GM21528 (cell line): ENCODE measurements around the gene MALSU1.
"Not testable (repeated sequence)": the region's sequence is repeated elsewhere in the genome, so short reads cannot be mapped to it uniquely, and the experiment has no call there.

ENCODE experiments used
- ATAC-seq: cut with Tn5 transposase; IDR thresholded peaks from one replicate; pipeline ENCODE4 v1.9.1; 2021; ENCODE audit warnings: mild to moderate bottlenecking, moderate library complexity; ENCODE audit not compliant: unreplicated experiment, low FRiP score

MALSU1 gene

DNA sequence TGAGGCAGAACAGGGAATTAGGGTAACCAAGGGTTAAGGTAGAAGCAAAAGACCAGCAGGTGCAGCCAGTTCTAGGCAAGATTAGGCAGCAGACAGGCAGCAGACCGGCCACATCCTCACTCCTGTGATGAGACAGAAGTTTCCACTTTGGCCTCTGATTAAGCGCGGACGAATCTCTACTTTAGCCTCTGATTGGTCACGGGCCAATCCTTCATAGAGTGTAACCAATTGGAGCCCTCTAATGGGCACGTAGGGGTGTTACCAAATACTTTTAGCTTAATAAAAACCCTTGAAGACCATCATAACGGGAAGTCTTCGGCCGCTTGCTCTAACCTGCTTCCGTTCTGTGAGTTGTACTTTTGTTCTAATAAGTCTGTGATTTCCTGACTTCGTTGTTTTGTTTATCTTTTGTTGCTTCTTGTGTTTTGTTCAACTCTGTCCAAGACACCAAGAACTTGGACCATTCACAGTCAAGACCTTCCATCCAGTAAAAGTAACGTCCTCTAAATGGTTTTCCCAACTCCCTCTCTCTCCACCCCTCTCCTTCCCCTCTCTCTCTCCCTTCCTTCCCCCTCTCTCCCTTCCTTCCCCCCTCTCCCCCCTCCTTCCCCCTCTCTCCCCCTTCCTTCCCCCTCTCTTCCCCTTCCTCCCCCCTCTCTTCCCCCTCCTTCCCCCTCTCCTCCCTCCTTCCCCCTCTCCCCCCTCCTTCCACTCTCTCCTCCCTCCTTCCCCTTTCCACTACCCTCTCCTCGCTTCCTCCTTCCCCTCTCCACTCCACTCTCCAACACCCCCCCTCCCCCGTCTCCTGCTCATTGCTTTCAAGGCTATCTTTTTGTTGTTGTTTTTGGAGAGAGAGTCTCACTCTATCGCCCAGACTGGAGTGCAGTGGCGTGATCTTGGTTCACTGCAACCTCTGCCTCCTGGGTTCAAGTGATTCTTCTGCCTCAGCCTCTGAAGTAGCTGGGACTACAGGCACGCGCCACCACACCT, 13.2 kb upstream of the MALSU1 start:
- no peak for ATAC-seq

DNA sequence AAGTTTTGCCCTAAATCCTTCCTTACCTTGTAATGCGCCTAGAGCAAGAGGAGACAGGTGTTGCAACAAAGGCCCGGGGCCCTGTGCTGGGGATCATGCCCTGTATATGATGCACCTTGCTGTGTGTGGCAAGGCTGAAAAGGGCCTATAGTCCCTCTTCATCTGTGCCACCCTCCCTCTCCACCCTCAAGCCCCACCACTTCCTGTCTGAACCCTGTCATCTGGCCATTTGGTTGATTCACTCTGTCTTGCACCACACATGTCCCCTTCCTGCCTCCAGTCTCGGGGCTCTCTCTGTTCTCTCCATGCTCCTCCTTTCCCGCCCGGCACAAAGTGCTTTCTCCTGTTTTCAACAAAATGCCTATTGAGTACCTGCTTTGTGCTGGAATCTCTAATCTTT, 11.5 kb upstream of the MALSU1 start:
- ATAC-seq, result no peak

DNA sequence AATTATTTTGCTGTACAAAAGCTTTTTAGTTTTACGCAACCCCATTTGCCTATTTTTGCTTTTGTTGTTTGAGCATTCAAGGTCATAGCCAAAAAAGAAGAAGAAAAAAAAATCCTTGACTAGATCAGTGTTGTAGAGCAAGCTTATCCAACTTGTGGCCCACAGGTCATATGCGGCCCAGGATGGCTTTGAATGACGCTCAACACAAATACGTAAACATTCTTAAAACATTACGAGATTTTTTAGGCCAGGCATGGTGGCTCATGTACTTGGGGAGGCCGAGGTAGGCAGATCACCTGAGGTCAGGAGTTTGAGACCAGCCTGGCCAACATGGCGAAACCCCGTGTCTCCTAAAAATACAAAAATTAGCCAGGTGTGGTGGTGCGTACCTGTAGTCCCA, 8.1 kb upstream of the MALSU1 start:
- no peak for ATAC-seq

DNA sequence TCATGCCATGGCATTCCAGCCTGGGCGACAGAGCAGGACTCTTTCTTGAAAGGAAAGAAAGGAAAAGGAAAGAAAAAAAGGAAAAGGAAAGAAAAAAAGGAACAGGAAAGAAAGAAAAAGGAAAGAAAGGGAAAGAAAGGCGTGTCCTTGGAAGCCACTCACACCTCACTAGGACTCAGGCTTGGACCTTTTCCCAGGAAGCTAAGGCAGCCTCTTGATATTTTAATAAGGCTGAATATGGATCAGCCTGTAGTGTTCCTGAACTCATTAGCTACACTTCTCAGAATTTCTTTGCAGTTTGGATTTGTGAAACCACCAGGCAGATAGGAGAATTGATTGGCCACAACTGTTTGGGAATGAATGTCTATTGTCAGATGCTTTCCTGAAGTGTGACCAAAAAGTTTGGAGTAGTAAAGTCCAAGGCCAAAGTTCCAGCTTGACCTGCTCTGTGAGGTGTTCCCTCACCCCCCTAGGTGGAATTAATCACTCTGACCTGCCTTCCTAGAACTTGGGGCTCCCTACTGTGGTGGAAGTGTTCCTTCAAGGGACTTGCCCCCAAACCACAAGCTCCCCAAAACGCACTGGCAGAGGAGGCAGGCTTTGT, 7.1 kb upstream of the MALSU1 start:
- ATAC-seq, result no peak

DNA sequence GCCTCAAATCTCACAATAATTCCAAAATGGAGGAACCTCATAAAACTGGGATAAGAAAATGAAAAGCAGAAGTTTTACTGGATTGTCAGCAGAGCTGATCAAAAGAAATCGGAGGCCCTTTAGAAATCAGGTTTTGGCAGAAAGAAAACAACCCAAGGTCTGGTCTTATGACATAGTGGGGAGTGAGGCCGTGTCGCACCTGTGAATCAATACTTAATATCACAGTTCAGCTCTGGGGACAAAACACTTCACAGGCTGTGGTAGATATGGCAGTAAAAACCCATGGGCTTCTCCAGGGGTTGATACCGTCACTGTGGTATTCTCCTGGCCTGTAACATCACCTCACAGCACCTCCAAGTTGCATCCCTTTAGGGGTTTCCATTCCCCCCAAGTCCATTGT, 6.5 kb upstream of the MALSU1 start:
- ATAC-seq, result no peak

DNA sequence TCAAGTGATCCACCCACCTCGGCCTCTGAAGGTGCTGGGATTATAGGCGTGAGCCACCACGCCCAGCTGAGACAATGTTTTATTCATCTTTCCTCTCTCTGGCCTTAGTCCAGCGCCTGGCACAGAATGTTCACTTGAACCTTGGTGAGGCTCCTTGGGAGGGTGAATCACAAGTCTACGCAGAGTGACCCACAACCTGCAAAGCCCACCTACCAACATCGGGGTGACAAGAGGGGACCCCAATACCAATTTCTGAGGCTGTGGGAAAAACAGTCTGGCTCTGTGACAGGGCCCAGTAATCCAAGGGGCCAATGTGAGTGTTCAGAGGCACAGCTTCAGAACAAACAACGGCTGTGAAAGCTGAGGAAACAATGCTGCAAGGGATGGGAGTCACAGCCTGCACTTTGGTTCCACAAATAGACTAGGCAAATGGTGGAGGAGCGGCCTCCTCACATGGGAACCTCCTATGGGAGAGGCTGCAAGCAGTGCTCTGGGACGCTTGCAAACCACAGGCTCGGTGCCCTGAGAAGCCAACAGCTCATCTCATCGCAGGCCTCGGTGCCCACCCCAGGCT, 5.6 kb upstream of the MALSU1 start:
- no peak for ATAC-seq

DNA sequence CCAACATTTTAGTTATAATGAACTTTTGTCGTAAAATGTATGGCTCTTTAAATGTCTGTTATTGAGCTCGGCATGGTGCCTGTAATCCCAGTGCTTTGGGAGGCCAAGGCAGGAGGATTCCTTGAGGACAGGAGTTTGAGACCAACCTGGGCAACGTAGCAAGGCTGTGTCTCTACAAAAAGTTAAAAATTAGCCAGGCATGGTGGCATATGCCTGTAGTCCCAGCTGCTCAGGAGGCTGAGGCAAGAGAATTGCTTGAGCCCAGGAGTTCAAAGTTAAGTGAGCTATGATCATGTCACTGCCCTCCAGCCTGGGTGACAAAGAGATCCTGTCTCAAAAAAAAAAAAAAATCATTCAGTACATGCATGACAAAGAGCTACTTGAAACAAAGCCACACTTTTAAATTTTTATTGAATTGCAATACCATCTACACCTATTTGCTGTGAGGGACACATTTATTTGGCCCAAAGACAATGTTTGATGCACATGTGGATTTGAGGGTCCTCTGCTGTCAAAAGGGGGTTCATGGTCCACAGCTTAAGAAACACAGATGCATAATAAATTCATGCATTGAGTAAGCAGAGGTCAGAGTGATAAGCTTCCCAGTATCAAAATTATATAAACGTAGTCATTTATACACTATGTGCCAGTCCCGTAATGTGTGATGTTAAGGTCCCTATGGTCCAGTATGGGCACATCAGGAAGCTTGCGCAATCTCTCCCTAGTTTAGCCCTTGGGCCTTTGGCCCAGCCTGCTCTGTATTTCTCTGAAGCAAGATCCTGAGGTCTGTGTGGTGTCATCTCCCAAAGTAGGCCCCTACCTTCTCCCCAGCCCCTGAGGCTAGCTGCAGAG, 4.4 kb upstream of the MALSU1 start:
- no peak for ATAC-seq

DNA sequence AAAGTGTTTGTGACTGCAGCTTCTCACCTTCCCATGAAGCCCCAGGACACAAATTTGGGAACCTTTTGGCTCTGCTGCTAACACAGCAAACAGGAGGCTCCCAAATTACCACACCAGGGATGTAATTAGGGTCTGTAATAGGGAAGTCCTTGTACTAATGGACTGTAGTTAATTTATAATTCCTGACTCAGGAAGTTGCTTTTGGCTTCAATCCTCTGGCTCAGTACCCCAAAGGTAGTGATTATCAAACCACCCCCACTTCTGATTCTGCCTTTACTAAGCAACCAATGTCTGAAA, 3.8 kb upstream of the MALSU1 start:
- no peak for ATAC-seq

DNA sequence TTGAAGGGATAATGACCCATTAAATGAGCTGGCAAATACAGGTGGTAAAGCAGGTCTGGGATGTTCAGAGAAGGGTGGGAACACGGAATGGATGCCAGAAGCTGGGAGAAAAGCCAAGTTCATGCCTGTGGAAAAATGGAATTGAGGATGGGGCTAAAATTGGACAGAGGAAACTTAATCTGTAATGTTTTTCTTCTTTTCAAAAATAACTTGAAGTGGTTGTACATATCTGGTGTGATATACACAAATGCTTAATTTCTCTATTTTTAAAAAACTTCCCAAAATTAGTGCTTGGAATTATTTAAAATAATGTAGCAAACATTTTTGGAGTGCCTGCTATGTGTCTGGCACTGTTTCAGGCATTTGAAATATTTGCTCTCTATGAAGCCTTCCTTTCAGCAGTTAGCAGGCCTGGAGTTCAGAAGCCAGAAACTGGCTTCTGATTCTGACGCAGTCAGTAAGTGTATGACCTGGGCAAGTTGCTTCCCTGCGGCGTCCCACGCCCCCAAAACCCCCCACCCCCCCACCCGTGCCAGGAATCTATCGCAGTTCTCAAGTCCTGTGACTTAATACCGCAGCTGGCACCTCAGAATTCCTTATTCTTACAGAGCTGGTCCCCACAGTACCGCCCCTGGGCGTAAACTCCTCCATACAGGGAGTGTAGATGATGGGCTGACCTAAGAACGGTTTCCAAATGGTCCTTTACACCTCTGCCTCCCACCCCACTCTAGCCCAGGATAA, 828 bp upstream of the MALSU1 start:
- ATAC-seq, result no peak

DNA sequence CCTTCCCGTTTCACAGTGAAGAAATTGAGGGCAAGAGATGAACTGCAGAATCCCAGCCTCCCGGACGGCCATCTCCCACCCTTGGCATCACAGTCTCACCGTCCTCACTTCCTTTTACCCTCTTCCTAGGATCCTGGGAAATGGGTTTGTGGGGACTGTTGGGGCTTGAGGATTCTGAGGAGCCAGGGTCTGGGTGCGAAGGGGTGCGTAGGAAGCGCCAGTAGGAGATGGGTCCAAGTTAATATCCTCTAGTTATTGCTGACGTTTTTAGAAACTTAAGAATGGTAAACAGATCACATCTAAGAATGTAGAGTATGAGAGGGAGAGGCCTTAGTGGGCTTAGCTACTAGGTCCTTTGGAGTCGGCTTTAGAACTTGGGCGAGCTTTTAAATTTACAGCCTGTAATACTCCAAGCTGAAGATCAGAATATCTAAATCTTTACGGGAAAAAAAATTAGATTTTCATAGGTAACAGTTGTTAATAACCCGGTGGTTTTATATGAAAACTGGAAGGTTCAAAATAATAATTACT, 696 bp downstream of the MALSU1 start:
- peak; percentile 11 for ATAC-seq

DNA sequence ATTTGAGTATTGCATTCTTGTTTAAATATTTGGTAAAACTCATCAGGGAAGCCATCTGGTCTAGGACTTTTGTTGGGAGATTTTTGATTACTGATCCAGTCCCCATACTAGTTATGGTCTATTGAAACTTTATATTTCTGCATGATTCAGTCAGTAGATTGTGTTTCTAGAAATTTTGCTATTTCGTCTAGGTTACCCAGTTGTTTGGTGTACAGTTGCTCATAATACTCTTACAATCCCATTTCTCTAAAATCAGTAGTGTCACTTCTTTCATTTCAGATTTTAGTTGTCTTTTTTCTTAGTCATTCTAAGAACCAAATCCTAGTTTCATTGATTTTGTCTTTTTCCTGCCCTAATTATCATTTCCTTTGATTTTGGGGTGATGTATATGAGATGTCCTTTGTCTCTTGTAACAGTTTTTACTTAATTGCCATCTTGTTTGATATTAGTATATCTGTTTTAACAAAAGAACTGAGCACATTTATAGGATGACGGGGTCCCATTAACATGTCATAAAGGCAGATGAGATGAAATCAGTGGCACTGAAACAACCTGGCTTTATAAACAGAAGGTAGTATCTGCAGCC, 7.9 kb downstream of the MALSU1 start:
- no peak for ATAC-seq

DNA sequence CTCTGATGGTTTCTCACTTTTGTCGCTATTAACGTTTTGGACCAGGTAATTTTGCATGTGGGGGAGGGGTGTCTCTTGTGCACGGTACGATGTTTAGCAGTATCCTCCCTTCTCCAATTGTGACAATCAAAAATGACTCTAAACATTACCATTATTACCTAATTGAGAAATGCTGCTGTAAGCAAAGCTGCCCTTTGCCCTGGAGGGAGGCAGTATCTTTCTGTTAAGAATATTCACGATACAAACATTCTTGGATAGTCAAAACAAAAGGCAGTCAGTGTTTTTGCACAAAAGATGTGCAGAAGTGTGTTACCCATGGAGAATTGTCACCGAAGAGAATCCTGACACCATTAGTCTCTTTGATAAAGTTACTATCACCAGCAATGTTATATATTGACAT, 9.6 kb downstream of the MALSU1 start:
- ATAC-seq, result no peak

DNA sequence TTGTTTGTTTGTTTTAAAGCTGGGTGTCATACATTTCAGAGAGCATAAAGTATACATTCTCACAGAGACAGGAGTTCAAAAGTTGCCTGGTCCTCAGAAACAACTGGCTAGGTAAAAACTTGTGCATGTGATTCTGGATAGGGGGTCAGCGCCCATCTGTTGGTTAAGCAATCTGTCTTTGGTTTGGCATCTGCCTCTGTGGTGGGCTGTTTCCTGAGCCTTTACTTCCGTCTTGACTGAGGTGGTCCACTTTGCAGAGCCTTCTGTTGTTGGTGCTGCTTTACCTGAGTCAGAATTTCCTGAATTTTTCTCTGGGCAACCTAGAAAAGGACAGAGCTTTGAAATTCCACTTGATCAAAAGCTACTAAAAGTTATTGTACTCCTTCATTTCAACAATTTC, 13.0 kb downstream of the MALSU1 start:
- not testable (repeated sequence) for ATAC-seq

DNA sequence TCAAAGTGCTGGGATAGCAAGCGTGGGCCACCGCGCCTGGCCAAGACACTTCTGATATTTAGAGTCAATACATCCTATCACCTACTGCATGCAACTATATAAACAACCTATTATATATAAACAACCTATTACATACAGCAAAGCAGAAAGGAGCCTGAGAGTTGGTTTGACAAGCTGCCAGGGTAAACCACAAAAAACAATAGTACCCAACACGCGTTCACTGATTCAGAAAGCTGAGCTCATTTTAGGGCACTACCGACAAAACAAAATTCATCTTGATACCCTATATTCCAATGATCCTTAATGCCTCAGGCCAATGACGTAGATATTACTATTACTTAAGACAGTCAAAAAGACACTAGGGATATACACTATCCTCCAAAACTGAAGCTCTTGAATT, 16.2 kb downstream of the MALSU1 start:
- ATAC-seq, result no peak

DNA sequence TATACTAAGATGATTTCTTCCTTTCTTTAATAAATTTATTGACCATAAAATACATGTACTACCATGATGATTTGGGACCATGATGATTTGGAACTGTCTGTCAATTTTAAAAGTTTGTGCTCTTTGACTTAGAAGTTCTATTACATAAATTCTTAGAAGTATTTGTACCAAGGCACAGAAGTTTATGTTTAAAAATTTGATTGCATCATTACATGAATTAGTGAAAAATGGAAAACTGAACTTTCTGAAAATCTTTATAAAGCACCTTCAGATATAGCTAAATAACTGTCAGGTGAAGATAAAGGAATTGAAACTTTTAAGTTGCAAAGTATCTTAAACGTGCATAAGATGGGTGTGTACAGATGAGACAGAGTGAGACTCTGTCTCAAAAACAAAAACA, 32.0 kb downstream of the MALSU1 start:
- no peak for ATAC-seq

DNA sequence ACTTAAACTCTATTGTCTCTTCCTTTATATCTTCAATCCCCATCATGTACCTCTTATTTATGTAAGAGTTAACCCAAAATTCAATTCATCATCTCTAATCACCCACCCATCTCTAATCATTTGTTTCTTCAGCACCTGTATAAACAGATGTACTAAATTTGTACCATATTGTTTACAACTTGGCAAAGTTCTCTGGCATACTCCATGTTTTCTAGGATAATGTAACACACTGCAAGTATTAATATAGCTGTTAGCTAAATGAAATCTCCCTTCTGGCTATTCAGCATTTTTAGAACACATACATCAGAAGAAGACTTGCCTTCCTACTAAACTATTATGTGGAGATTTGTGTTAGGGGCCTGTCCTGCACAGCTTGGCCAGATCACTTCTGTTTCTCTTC, 33.1 kb downstream of the MALSU1 start:
- no peak for ATAC-seq

DNA sequence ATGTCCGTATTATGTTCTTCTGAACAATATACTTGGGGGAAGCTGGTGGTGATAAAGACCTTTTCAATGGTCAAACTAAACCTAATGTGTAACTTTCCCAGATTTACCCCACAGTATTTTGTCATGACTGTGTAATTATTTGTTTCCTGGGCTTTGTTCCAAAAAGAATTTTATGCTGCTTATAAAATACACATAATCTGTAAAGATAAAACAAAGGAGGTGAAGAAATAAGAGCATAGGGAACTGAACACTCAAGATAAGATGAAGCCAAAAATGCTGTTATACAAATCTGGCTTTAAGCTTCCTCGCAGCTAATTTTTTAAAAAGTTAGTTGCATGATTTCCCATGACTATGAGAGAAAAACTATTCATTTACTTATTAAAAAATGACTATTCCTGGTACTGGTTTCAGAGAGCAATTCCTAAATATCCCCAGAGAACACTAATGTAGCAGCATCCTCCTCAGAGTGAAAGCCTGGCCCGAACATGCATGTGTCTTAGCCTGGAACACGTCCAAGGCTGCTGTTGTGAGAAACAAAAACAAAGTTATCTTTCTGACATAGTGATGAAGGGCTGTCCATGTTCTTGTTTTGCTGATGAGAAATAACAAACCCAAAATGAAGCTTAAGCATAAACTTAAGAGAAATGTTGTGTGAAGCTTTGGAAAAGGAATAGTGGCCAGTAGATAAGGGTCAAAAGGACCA, 33.9 kb downstream of the MALSU1 start:
- ATAC-seq, result no peak

DNA sequence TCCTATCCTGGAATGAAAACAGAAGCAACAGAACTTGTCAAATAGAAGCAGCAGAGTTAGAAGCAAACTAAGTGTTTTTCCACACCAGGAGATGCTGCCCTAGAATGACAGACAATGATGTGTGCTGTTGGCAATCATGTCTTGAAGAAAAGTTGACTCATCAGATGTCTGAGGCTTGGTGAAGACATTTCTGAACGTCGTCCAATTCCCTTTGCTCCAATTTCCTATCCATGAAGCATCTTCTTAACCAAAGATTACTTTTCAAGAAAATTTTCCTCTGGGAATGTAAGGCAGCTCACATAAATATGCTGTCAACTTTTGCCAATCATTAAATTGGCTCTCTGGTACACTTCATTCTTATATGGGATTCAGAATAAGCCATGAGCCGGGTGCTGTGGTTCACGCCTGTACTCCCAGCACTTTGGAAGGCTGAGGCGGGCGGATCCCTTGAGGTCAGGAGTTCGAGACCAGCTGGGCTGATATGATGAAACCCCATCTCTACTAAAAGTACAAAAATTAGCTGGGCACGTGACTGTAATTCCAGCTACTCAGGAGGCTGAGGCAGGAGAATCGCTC, 34.6 kb downstream of the MALSU1 start:
- no peak for ATAC-seq
